H1 (cell line): ENCODE results near the gene FBXW8. TPM values are rescaled to one million over a fixed set of nuclear protein-coding genes. Genes with fewer than 3 reads are reported as not detected.

ENCODE experiments used
- CTCF ChIA-PET: fragments of 300-600 bp; sonication (Branson Sonifier 250); formaldehyde crosslinking; loops from one replicate; lab custom pipeline; 2021; ENCODE audit not compliant: partially characterized antibody; lab: Charles Lee
- POLR2A ChIA-PET: fragments of 300-600 bp; sonication (Branson Sonifier 250); formaldehyde crosslinking; loops from one replicate; lab custom pipeline; 2021; ENCODE audit warnings: inconsistent platforms; ENCODE audit not compliant: partially characterized antibody; lab: Charles Lee
- DNase-seq, 2 experiments: peaks; one replicate each; pipeline versions ENCODE4 v3.0.0 to v3.0.0-alpha.2; 2010 to 2022; ENCODE audit warnings: low spot score in 2 of 2, low read depth in 1 of 2, mixed read lengths in 1 of 2
- FAIRE-seq: peaks from 2 replicates; lab custom pipeline; 2011; peaks lifted over from hg19 to GRCh38; lab: Jason Lieb, UNC
- H2AFZ ChIP-seq: 2 replicates; pipeline ENCODE4 v1.8.1; 2012; ENCODE audit warnings: low read length, inconsistent platforms
- H2AK5ac ChIP-seq: 2 replicates; pipeline ENCODE4 v1.6.1; 2013; ENCODE audit warnings: low read depth, low read length
- H2BK120ac ChIP-seq: replicated peaks from 2 replicates; pipeline ENCODE3; 2013; ENCODE audit warnings: low read depth, low read length, inconsistent platforms
- H2BK12ac ChIP-seq: 2 replicates; pipeline ENCODE4 v1.6.1; 2013; ENCODE audit warnings: low read depth, low read length
- H2BK15ac ChIP-seq: 2 replicates; pipeline ENCODE4 v1.6.1; 2013; ENCODE audit warnings: low read length
- H2BK20ac ChIP-seq: 2 replicates; pipeline ENCODE4 v1.6.1; 2013; ENCODE audit warnings: low read length
- H2BK5ac ChIP-seq: 2 replicates; pipeline ENCODE4 v1.6.1; 2013; ENCODE audit warnings: low read depth, low read length
- H3K14ac ChIP-seq: 2 replicates; pipeline ENCODE4 v1.6.1; 2013; ENCODE audit warnings: inconsistent platforms; ENCODE audit not compliant: insufficient read length
- H3K18ac ChIP-seq: 2 replicates; pipeline ENCODE4 v1.6.1; 2013; ENCODE audit warnings: low read length; ENCODE audit errors: extremely low read depth
- H3K23ac ChIP-seq: 2 replicates; pipeline ENCODE4 v1.6.1; 2013; ENCODE audit warnings: inconsistent platforms; ENCODE audit not compliant: insufficient read length
- H3K23me2 ChIP-seq: 2 replicates; pipeline ENCODE4 v1.6.1; 2013; ENCODE audit warnings: low read depth, low read length
- H3K27ac ChIP-seq: 2 replicates; pipeline ENCODE4 v1.6.1; 2011; ENCODE audit warnings: low read depth, low read length, inconsistent platforms
- H3K27me3 ChIP-seq, 4 experiments: replicated peaks in 1 of 4; 1 replicate in 1 of 4; 2 replicates in 3 of 4; pipeline versions ENCODE4 v1.6.1 to v1.8.1; 2011 to 2013; ENCODE audit warnings: low read length in 3 of 4, mild to moderate bottlenecking in 3 of 4, inconsistent platforms in 2 of 4, mixed read lengths in 2 of 4, moderate library complexity in 1 of 4; ENCODE audit not compliant: control insufficient read depth in 3 of 4, insufficient read depth in 3 of 4; ENCODE audit errors: extremely low read depth in 1 of 4
- H3K36me3 ChIP-seq, 4 experiments: 2 replicates each; pipeline versions ENCODE4 v1.6.1 to v1.8.1; 2011 to 2013; ENCODE audit warnings: mild to moderate bottlenecking in 4 of 4, low read length in 3 of 4, moderate library complexity in 2 of 4, control low read depth in 1 of 4, inconsistent platforms in 1 of 4; ENCODE audit not compliant: insufficient read depth in 4 of 4, control insufficient read depth in 2 of 4
- H3K4ac ChIP-seq: replicated peaks from 2 replicates; pipeline ENCODE3; 2013; ENCODE audit warnings: low read length, low read depth, mixed read lengths, inconsistent platforms; ENCODE audit not compliant: insufficient read length
- H3K4me1 ChIP-seq, 4 experiments: replicated peaks in 1 of 4; 1 replicate in 1 of 4; 2 replicates in 3 of 4; pipeline versions ENCODE4 v1.6.1 to v1.8.1; 2011 to 2013; ENCODE audit warnings: low read length in 3 of 4, inconsistent platforms in 2 of 4, mixed read lengths in 1 of 4; ENCODE audit not compliant: insufficient read depth in 4 of 4, control insufficient read depth in 3 of 4
- H3K4me2 ChIP-seq, 2 experiments: 2 replicates each; pipeline versions ENCODE4 v1.6.1 to v1.8.1; 2011 to 2013; ENCODE audit warnings: low read depth in 2 of 2, low read length in 2 of 2, control low read depth in 1 of 2, inconsistent platforms in 1 of 2, mild to moderate bottlenecking in 1 of 2; ENCODE audit not compliant: insufficient read depth in 1 of 2
- H3K4me3 ChIP-seq, 4 experiments: fragments of 200-600, 300-600 bp in 1 of 4; sonication (generic), shearing (Covaris generic), sonication (Bioruptor Twin) in 1 of 4; 2 replicates each; pipeline versions ENCODE4 v1.5.1 to v1.8.1; 2011 to 2016; ENCODE audit warnings: low read length in 4 of 4, low read depth in 3 of 4, control low read depth in 2 of 4, inconsistent platforms in 2 of 4, mild to moderate bottlenecking in 2 of 4, mixed read lengths in 1 of 4, moderate library complexity in 1 of 4; ENCODE audit not compliant: insufficient read depth in 2 of 4; ENCODE audit errors: extremely low read depth in 1 of 4
- H3K56ac ChIP-seq: replicated peaks from 2 replicates; pipeline ENCODE3; 2013; ENCODE audit warnings: low read depth, mild to moderate bottlenecking, mixed read lengths, low read length, inconsistent platforms; ENCODE audit not compliant: insufficient read length
- H3K79me1 ChIP-seq: 2 replicates; pipeline ENCODE4 v1.6.1; 2013; ENCODE audit warnings: low read depth, low read length, control low read depth
- H3K79me2 ChIP-seq, 2 experiments: 2 replicates each; pipeline versions ENCODE4 v1.6.1 to v1.8.1; 2012 to 2013; ENCODE audit warnings: low read length in 2 of 2, mild to moderate bottlenecking in 2 of 2, inconsistent platforms in 1 of 2; ENCODE audit not compliant: insufficient read depth in 2 of 2, control insufficient read depth in 1 of 2
- H3K9ac ChIP-seq, 4 experiments: replicated peaks in 1 of 4; 1 replicate in 1 of 4; 2 replicates in 3 of 4; pipeline versions ENCODE4 v1.6.1 to v1.8.1; 2011 to 2013; ENCODE audit warnings: low read depth in 3 of 4, low read length in 3 of 4, control low read depth in 2 of 4, mild to moderate bottlenecking in 2 of 4, moderate library complexity in 2 of 4, inconsistent platforms in 1 of 4; ENCODE audit errors: extremely low read depth in 1 of 4
- H3K9me3 ChIP-seq, 2 experiments: 2 replicates each; pipeline versions ENCODE4 v1.6.1 to v1.8.1; 2012 to 2013; ENCODE audit warnings: mild to moderate bottlenecking in 2 of 2, moderate library complexity in 2 of 2, control low read depth in 1 of 2, inconsistent platforms in 1 of 2, low read depth in 1 of 2, low read length in 1 of 2, mixed read lengths in 1 of 2; ENCODE audit not compliant: insufficient read depth in 2 of 2
- H4K20me1 ChIP-seq, 2 experiments: replicated peaks in 1 of 2; 2 replicates each; pipeline versions ENCODE3 to v1.8.1; 2011 to 2013; ENCODE audit warnings: inconsistent platforms in 2 of 2, low read length in 2 of 2, mild to moderate bottlenecking in 1 of 2; ENCODE audit not compliant: insufficient read depth in 2 of 2, control insufficient read depth in 1 of 2
- H4K5ac ChIP-seq: 2 replicates; pipeline ENCODE4 v1.6.1; 2013; ENCODE audit warnings: low read length, low read depth, mixed read lengths, inconsistent platforms; ENCODE audit not compliant: insufficient read length
- H4K8ac ChIP-seq: 2 replicates; pipeline ENCODE4 v1.8.0; 2013; ENCODE audit warnings: mild to moderate bottlenecking, moderate library complexity, low read length, inconsistent platforms; ENCODE audit not compliant: insufficient read depth; ENCODE audit errors: extremely low read depth
- H4K91ac ChIP-seq: replicated peaks from 2 replicates; pipeline ENCODE3; 2013; ENCODE audit warnings: low read length, mixed read lengths, inconsistent platforms; ENCODE audit not compliant: insufficient read length
- BACH1 ChIP-seq: IDR thresholded peaks from 2 replicates; pipeline ENCODE4 v1.6.1; 2012; ENCODE audit warnings: low read length, improper control_type of control experiment
- BRCA1 ChIP-seq: IDR thresholded peaks from 2 replicates; pipeline ENCODE4 v1.6.1; 2012; ENCODE audit warnings: low read depth, low read length, improper control_type of control experiment
- CREB1 ChIP-seq: IDR thresholded peaks from 2 replicates; pipeline ENCODE4 v1.6.1; 2012; ENCODE audit warnings: inconsistent platforms
- CTBP2 ChIP-seq: IDR thresholded peaks from 2 replicates; pipeline ENCODE4 v1.7.0; 2011; ENCODE audit warnings: borderline replicate concordance, mild to moderate bottlenecking, moderate library complexity, mixed read lengths, low read length; ENCODE audit not compliant: insufficient read depth, insufficient read length
- FOSL1 ChIP-seq: IDR thresholded peaks from 2 replicates; pipeline ENCODE4 v1.6.1; 2011; ENCODE audit warnings: mild to moderate bottlenecking, low read depth, low read length, moderate library complexity; ENCODE audit not compliant: insufficient read depth
- GTF2F1 ChIP-seq: IDR thresholded peaks from 2 replicates; pipeline ENCODE4 v1.6.1; 2012; ENCODE audit warnings: low read depth, low read length, improper control_type of control experiment, borderline replicate concordance
- KDM1A ChIP-seq: fragments of 200-600, 300-600 bp; sonication (generic); IDR thresholded peaks from 2 replicates; pipeline ENCODE4 v1.7.1; 2016; ENCODE audit warnings: mild to moderate bottlenecking, low read length, borderline replicate concordance
- POLR2AphosphoS5 ChIP-seq: IDR thresholded peaks from 2 replicates; pipeline ENCODE4 v1.6.1; 2011; ENCODE audit warnings: low read depth, low read length
- RNF2 ChIP-seq: fragments of 200-900, 300-1000 bp; sonication (generic); IDR thresholded peaks from 2 replicates; pipeline ENCODE4 v1.7.1; 2016; ENCODE audit warnings: borderline replicate concordance, low read depth, mild to moderate bottlenecking, antibody characterized with exemption, low read length; ENCODE audit not compliant: poor library complexity, severe bottlenecking; ENCODE audit errors: missing control alignments
- SP4 ChIP-seq: IDR thresholded peaks from 2 replicates; pipeline ENCODE4 v1.6.1; 2012; ENCODE audit warnings: low read length, inconsistent platforms
- SRF ChIP-seq: IDR thresholded peaks from 2 replicates; pipeline ENCODE4 v1.6.1; 2011; ENCODE audit warnings: mild to moderate bottlenecking, low read depth, low read length, moderate library complexity
- WGBS, 2 experiments: shearing (Covaris generic) in 1 of 2; methylation state at CpG; one replicate each; pipeline versions ENCODE4 v1.1.6 to v1.1.7; 2013 to 2015; ENCODE audit warnings: low lambda C conversion rate in 2 of 2, mixed read lengths in 2 of 2, inconsistent platforms in 1 of 2, low coverage in 1 of 2, missing lambda C conversion rate in 1 of 2; ENCODE audit not compliant: insufficient replicate concordance in 2 of 2, insufficient coverage in 1 of 2, insufficient read length in 1 of 2; ENCODE audit errors: extremely low coverage in 1 of 2, missing lambda C conversion rate in 1 of 2; 5-methylcytosine and 5-hydroxymethylcytosine counted together
- polyA plus RNA-seq, 7 experiments: library from polyadenylated mRNA; depleted of rRNA in 3 of 7; stranded (reverse) in 5 of 7; unstranded in 2 of 7; fragments of >200 nt in 5 of 7; fragments of 200-250 nt in 2 of 7; gene quantifications; 1 replicate in 5 of 7; 2 replicates in 1 of 7; 4 replicates in 1 of 7; pipeline versions ENCODE4 v1.2.1 to v1.2.3, GENCODE V29; 2011 to 2013; ENCODE audit warnings: missing spikeins in 2 of 7, mixed read lengths in 2 of 7
- total RNA-seq: library from RNA; stranded (reverse); fragmentation: NEBNext Ultra II Directional; extraction: Animal tissue kit (Norgen Biotek cat#: 25700); gene quantifications from 2 replicates; pipeline ENCODE4 v1.2.1, GENCODE V29; 2021
- TF ChIP-seq, protein P1 (sequence below): IDR thresholded peaks from 2 replicates; pipeline ENCODE4 v1.6.1; 2012; ENCODE audit warnings: inconsistent platforms

The FBXW8 gene
- total and polyA plus RNA-seq, 2 of the 8 experiments (the other 6 are each of a cell fraction or from before 2014, with no cell fraction given): 15.8 to 16.0 TPM

DNA sequence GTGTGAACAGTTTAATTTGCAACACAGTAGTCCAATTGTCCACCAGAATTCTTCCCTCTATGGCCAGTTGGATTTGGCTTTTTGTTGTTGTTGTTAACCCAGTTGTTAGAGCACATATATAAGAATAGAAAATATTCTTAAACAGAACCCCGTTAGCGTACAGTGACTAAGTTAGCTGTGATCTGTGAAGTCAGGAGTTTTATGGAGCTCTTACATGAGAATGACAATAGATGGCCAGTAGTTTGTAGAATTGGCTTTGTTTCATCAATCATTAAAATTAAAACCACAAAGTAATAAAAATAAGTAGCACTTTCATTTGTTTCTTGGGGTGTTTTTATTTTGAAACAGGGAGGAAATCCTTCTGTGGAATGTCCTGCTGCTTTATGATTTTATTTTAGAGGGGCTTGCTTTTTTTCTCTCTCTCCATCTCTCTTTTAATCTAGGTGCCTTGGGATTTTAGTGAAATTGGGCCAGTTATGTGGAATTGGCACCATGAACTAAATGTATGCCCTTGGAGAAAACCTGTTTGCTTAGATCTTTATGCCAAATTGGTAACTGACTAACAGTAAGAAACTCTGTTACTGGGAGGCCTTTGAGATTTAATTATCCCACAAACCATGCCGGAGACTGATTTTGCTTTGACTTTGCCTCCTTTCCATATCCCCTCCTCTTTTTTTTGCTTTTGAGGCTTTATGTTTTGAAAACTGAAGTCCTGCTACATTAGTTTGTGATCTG is 22.9 kb downstream of the FBXW8 start:
- H3K36me3 ChIP-seq: peaks cover 0 to 30% (median 4%) of the 10 kb centered on the region in 4 experiments; a peak in 4 of 8 replicates
- H3K4me2 ChIP-seq: no peak overlapping the region
- no peaks in the 10 kb centered on the region for H3K27me3 ChIP-seq
- H3K79me1 ChIP-seq: no peaks in the 10 kb centered on the region; the same call in 1 of the 2 replicates
- no peak overlapping the region for H2AFZ ChIP-seq
- no peak overlapping the region for H4K91ac ChIP-seq
- no peak overlapping the region for H3K9ac ChIP-seq
- no peak overlapping the region for H4K8ac ChIP-seq
- H2AK5ac ChIP-seq: no peak overlapping the region
- ChIA-PET POLR2A (interaction anchor here (1.4 kb wide), 1 partner anchor 17 kb away, joined by 3 read pairs; no protein-coding TSS in a partner anchor), CTCF (interaction anchor here (0.6 to 1.6 kb wide), 2 partner anchors 12 to 108 kb away, joined by 3 to 4 read pairs; no protein-coding TSS in a partner anchor)
- 0 out of 2 replicates have a peak, but pooled peaks cover 2% of the 10 kb centered on the region for H3K23me2 ChIP-seq
- H2BK20ac ChIP-seq: no peak overlapping the region
- H3K4ac ChIP-seq: no peak overlapping the region
- H3K27ac ChIP-seq: no peak overlapping the region
- H3K4me1 ChIP-seq: no peaks in the 10 kb centered on the region
- no peak overlapping the region for H3K56ac ChIP-seq
- H4K20me1 ChIP-seq: no peaks in the 10 kb centered on the region
- no peak overlapping the region for H2BK5ac ChIP-seq
- H2BK12ac ChIP-seq: no peak overlapping the region
- no peak overlapping the region for H3K23ac ChIP-seq
- H3K14ac ChIP-seq: no peak overlapping the region
- H3K4me3 ChIP-seq: no peak overlapping the region
- peaks cover 0 to 4% of the 10 kb centered on the region in 2 experiments; a peak in 1 of 4 replicates for H3K9me3 ChIP-seq
- no peak overlapping the region for H3K18ac ChIP-seq
- H2BK15ac ChIP-seq: no peak overlapping the region
- H3K79me2 ChIP-seq: no peaks in the 10 kb centered on the region
- no peak for FAIRE-seq
- 98% methylated on average over 3 of the region's 3 CpGs; no CpG with 5 or more reads in 1 of the 2 experiments for WGBS, 2 experiments
- no peak overlapping the region for H4K5ac ChIP-seq
- no peak overlapping the region for H2BK120ac ChIP-seq
- no peak for DNase-seq
- TF ChIP-seq SRF (no peak), KDM1A (no peak), SP4 (no peak), RNF2 (no peak), BRCA1 (no peak), GTF2F1 (no peak), CREB1 (no peak), POLR2AphosphoS5 (no peak), FOSL1 (no peak), BACH1 (no peak), CTBP2 (no peak)
- TF ChIP-seq, protein P1, sequence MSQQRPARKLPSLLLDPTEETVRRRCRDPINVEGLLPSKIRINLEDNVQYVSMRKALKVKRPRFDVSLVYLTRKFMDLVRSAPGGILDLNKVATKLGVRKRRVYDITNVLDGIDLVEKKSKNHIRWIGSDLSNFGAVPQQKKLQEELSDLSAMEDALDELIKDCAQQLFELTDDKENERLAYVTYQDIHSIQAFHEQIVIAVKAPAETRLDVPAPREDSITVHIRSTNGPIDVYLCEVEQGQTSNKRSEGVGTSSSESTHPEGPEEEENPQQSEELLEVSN: no peak
